Common myeloid progenitor, CD34-positive (primary cell): Measurements from ENCODE around the gene AMPD3.
"Not testable (repeated sequence)": the region's sequence is repeated elsewhere in the genome, so short reads cannot be mapped to it uniquely, and the experiment has no call there.

Experiments
- CTCF ChIA-PET: fragments of 350-600 bp; sonication (Branson Sonifier 250); formaldehyde crosslinking; loops from one replicate; lab custom pipeline; 2021; ENCODE audit warnings: antibody characterized with exemption; lab: Charles Lee
- POLR2A ChIA-PET: fragments of 350-600 bp; sonication (Branson Sonifier 250); formaldehyde crosslinking; loops from one replicate; lab custom pipeline; 2021; ENCODE audit warnings: antibody characterized with exemption; lab: Charles Lee
- DNase-seq, 3 donors: peaks; one replicate each; pipeline versions ENCODE4 v3.0.0 to v3.0.0-alpha.2; 2013
- H3K27ac ChIP-seq, 2 experiments: 1 replicate in 1 of 2; 2 replicates in 1 of 2; pipeline ENCODE4 v1.7.0; 2013; ENCODE audit warnings: inconsistent platforms in 2 of 2, low read length in 2 of 2, mild to moderate bottlenecking in 2 of 2, low read depth in 1 of 2, moderate library complexity in 1 of 2; ENCODE audit not compliant: severe bottlenecking in 2 of 2, insufficient read depth in 1 of 2, poor library complexity in 1 of 2
- H3K27me3 ChIP-seq, 5 experiments: replicated peaks in 2 of 5; 1 replicate in 3 of 5; 2 replicates in 2 of 5; pipeline versions ENCODE4 v1.6.1 to v1.7.0; 2013; ENCODE audit warnings: low read length in 4 of 5, mild to moderate bottlenecking in 2 of 5, moderate library complexity in 2 of 5, inconsistent platforms in 1 of 5; ENCODE audit not compliant: insufficient read depth in 5 of 5, control insufficient read depth in 4 of 5
- H3K36me3 ChIP-seq, 4 experiments: 1 replicate in 2 of 4; 2 replicates in 2 of 4; pipeline versions ENCODE4 v1.6.1 to v1.7.0; 2013; ENCODE audit warnings: low read length in 3 of 4, control low read depth in 1 of 4, mild to moderate bottlenecking in 1 of 4; ENCODE audit not compliant: control insufficient read depth in 4 of 4, insufficient read depth in 4 of 4
- H3K4me1 ChIP-seq, 4 experiments: 1 replicate in 3 of 4; 2 replicates in 1 of 4; pipeline versions ENCODE4 v1.6.1 to v1.7.1; 2013; ENCODE audit warnings: low read length in 3 of 4, mild to moderate bottlenecking in 3 of 4, control low read depth in 1 of 4, inconsistent platforms in 1 of 4, moderate library complexity in 1 of 4; ENCODE audit not compliant: control insufficient read depth in 4 of 4, insufficient read depth in 4 of 4; ENCODE audit errors: control extremely low read depth in 1 of 4
- H3K4me3 ChIP-seq, 7 experiments: 1 replicate in 4 of 7; 2 replicates in 3 of 7; pipeline versions ENCODE4 v1.5.1 to v1.7.0; 2013; ENCODE audit warnings: mild to moderate bottlenecking in 7 of 7, low read length in 6 of 7, moderate library complexity in 6 of 7, inconsistent platforms in 2 of 7, low read depth in 2 of 7, control low read depth in 1 of 7; ENCODE audit not compliant: insufficient read depth in 4 of 7, control insufficient read depth in 1 of 7; ENCODE audit errors: extremely low read depth in 1 of 7
- H3K9me3 ChIP-seq, 5 experiments: 1 replicate in 4 of 5; 2 replicates in 1 of 5; pipeline versions ENCODE4 v1.6.1 to v1.7.1; 2013; ENCODE audit warnings: low read length in 4 of 5, mild to moderate bottlenecking in 2 of 5, inconsistent platforms in 1 of 5, low read depth in 1 of 5, moderate library complexity in 1 of 5; ENCODE audit not compliant: control insufficient read depth in 4 of 5, insufficient read depth in 2 of 5; ENCODE audit errors: control extremely low read depth in 1 of 5
- WGBS: methylation state at CpG from one replicate; pipeline ENCODE4 v1.1.5; 2013; ENCODE audit not compliant: insufficient coverage; 5-methylcytosine and 5-hydroxymethylcytosine counted together

Gene AMPD3

GRCh38 chr11:10432971-10433370, 22.1 kb upstream of the AMPD3 start:
- no peak for DNase-seq
- H3K4me3 ChIP-seq: no peak overlapping the region
- CTCF ChIA-PET: no interaction called here
- H3K27ac ChIP-seq: no peak overlapping the region
- POLR2A ChIA-PET: no interaction called here
- no peaks in the 10 kb centered on the region for H3K27me3 ChIP-seq
- peaks cover 0 to 7% (median 0%) of the 10 kb centered on the region in 5 experiments for H3K9me3 ChIP-seq
- peaks cover 7 to 20% (median 13%) of the 10 kb centered on the region in 4 experiments for H3K4me1 ChIP-seq
- no CpG with 5 or more reads among the region's 1 CpG for WGBS
- no peaks in the 10 kb centered on the region for H3K36me3 ChIP-seq

GRCh38 chr11:10436224-10436623, 18.8 kb upstream of the AMPD3 start:
- Histone ChIP-seq H3K36me3 (no peaks in the 10 kb centered on the region), H3K4me1 (peaks cover 7 to 28% (median 13%) of the 10 kb centered on the region in 4 experiments), H3K4me3 (peak overlapping the region in 1 of 7 experiments; percentile 24), H3K27me3 (no peaks in the 10 kb centered on the region), H3K9me3 (peaks cover 0 to 7% (median 0%) of the 10 kb centered on the region in 5 experiments), H3K27ac (no peak overlapping the region)
- 0% methylated on average over 1 of the region's 1 CpG for WGBS
- DNase-seq: peak in 2 of 3 donors; percentile 67 to 75
- POLR2A ChIA-PET: interaction anchor here (0.6 kb wide), 1 partner anchor 193 kb away, joined by 5 read pairs; no protein-coding TSS in a partner anchor
- CTCF ChIA-PET: interaction anchor here (1.6 to 3.9 kb wide), 4 partner anchors 9 to 19 kb away, joined by 6 to 13 read pairs (median 8); partner anchors contain the start of gene AMPD3

GRCh38 chr11:10436683-10437082, 18.4 kb upstream of the AMPD3 start:
- CTCF ChIA-PET: interaction anchor here (1.0 to 3.9 kb wide), 7 partner anchors 9 to 23 kb away, joined by 4 to 13 read pairs (median 7); partner anchors contain the start of gene AMPD3
- H3K36me3 ChIP-seq, H3K27ac ChIP-seq, H3K9me3 ChIP-seq, H3K4me3 ChIP-seq, H3K27me3 ChIP-seq, POLR2A ChIA-PET, DNase-seq: not testable (repeated sequence)
- H3K4me1 ChIP-seq: peaks cover 7 to 33% (median 17%) of the 10 kb centered on the region in 4 experiments
- 60% methylated on average over 1 of the region's 1 CpG for WGBS

GRCh38 chr11:10438458-10438857, 16.6 kb upstream of the AMPD3 start:
- Histone ChIP-seq H3K4me1 (peaks cover 12 to 47% (median 24%) of the 10 kb centered on the region in 4 experiments), H3K4me3 (no peak overlapping the region), H3K27me3 (no peaks in the 10 kb centered on the region), H3K36me3 (no peaks in the 10 kb centered on the region), H3K27ac (no peak overlapping the region), H3K9me3 (peaks cover 0 to 2% (median 0%) of the 10 kb centered on the region in 5 experiments)
- POLR2A ChIA-PET: no interaction called here
- DNase-seq: no peak
- CTCF ChIA-PET: interaction anchor here (1.1 to 3.9 kb wide), 7 partner anchors 9 to 215 kb away, joined by 3 to 13 read pairs (median 5); partner anchors contain the start of gene AMPD3

- no peak for DNase-seq
- ChIA-PET POLR2A (no interaction called here), CTCF (interaction anchor here (1.1 to 2.3 kb wide), 5 partner anchors 10 to 214 kb away, joined by 3 to 5 read pairs (median 4); partner anchors contain the start of gene AMPD3)
- WGBS: 100% methylated on average over 2 of the region's 2 CpGs
- Histone ChIP-seq H3K36me3 (no peaks in the 10 kb centered on the region), H3K27ac (no peak overlapping the region), H3K4me1 (peaks cover 16 to 54% (median 29%) of the 10 kb centered on the region in 4 experiments), H3K9me3 (peaks cover 0 to 2% (median 0%) of the 10 kb centered on the region in 5 experiments), H3K27me3 (no peaks in the 10 kb centered on the region), H3K4me3 (no peak overlapping the region)
These were observed 15.7 kb upstream of the AMPD3 start for GRCh38 chr11:10439351-10439750.

- Histone ChIP-seq H3K4me3 (no peak overlapping the region), H3K27me3 (no peaks in the 10 kb centered on the region), H3K9me3 (no peaks in the 10 kb centered on the region), H3K27ac (no peak overlapping the region), H3K4me1 (peaks cover 16 to 60% (median 32%) of the 10 kb centered on the region in 4 experiments), H3K36me3 (no peaks in the 10 kb centered on the region)
- CTCF ChIA-PET: interaction anchor here (0.8 to 2.5 kb wide), 5 partner anchors 12 to 26 kb away, joined by 4 to 16 read pairs (median 4); no protein-coding TSS in a partner anchor
- 96% methylated on average over 6 of the region's 6 CpGs for WGBS
- no peak for DNase-seq
- POLR2A ChIA-PET: no interaction called here
These were observed 15.1 kb upstream of the AMPD3 start for GRCh38 chr11:10439924-10440323.

- Histone ChIP-seq H3K36me3 (no peaks in the 10 kb centered on the region), H3K27ac (no peak overlapping the region), H3K27me3 (no peaks in the 10 kb centered on the region), H3K4me1 (peaks cover 16 to 64% (median 33%) of the 10 kb centered on the region in 4 experiments), H3K9me3 (no peaks in the 10 kb centered on the region), H3K4me3 (no peak overlapping the region)
- ChIA-PET POLR2A (no interaction called here), CTCF (interaction anchor here (0.8 to 2.5 kb wide), 5 partner anchors 10 to 27 kb away, joined by 3 to 16 read pairs (median 4); no protein-coding TSS in a partner anchor)
- no peak for DNase-seq
These were observed 14.7 kb upstream of the AMPD3 start for GRCh38 chr11:10440401-10440800.
